IMR-90 (cell line): ENCODE results near the gene GPR160.

ENCODE experiments used
- BHLHE40 ChIP-seq: fragments of 150-350 bp; IDR thresholded peaks from 2 replicates; pipeline ENCODE4 v1.6.1; 2016; ENCODE audit warnings: mild to moderate bottlenecking, low read depth, low read length
- CEBPB ChIP-seq: IDR thresholded peaks from 2 replicates; pipeline ENCODE4 v1.6.1; 2012; ENCODE audit warnings: low read depth, low read length, improper control_type of control experiment
- CTCF ChIP-seq: conservative IDR thresholded peaks from 2 replicates; pipeline ENCODE4 v1.5.1; 2012; ENCODE audit warnings: mild to moderate bottlenecking, low read depth, low read length, improper control_type of control experiment
- MAFK ChIP-seq: IDR thresholded peaks from 2 replicates; pipeline ENCODE4 v1.6.1; 2012; ENCODE audit warnings: low read depth, low read length, improper control_type of control experiment
- MAZ ChIP-seq: IDR thresholded peaks from 2 replicates; pipeline ENCODE4 v1.6.1; 2012; ENCODE audit warnings: low read depth, mild to moderate bottlenecking, low read length, improper control_type of control experiment, moderate library complexity, borderline replicate concordance
- POLR2A ChIP-seq: IDR thresholded peaks from 2 replicates; pipeline ENCODE4 v1.6.1; 2012; ENCODE audit warnings: mild to moderate bottlenecking, low read depth, low read length
- RAD21 ChIP-seq: IDR thresholded peaks from 2 replicates; pipeline ENCODE4 v1.6.1; 2012; ENCODE audit warnings: low read length, improper control_type of control experiment
- RCOR1 ChIP-seq: IDR thresholded peaks from 2 replicates; pipeline ENCODE4 v1.6.1; 2012; ENCODE audit warnings: mild to moderate bottlenecking, low read length, improper control_type of control experiment; ENCODE audit not compliant: insufficient replicate concordance
- RFX5 ChIP-seq: IDR thresholded peaks from 2 replicates; pipeline ENCODE4 v1.8.0; 2012; ENCODE audit warnings: low read depth, mild to moderate bottlenecking, low read length, moderate library complexity
- SMC3 ChIP-seq: fragments of 150-350 bp; IDR thresholded peaks from 2 replicates; pipeline ENCODE4 v1.6.1; 2016; ENCODE audit warnings: low read depth, mild to moderate bottlenecking, antibody characterized with exemption, low read length, moderate library complexity

- TF ChIP-seq CTCF (no peak), RFX5 (no peak), CEBPB (no peak), MAFK (no peak), MAZ (no peak), POLR2A (no peak), BHLHE40 (no peak), RAD21 (no peak), SMC3 (no peak), RCOR1 (no peak)
Measured at GRCh38 chr3:170063691-170064090, 25.9 kb downstream of the GPR160 start.
